CD4-positive, alpha-beta T cell (primary cell): Measurements from ENCODE around the gene GALNT18. TPM values are rescaled to one million over a fixed set of nuclear protein-coding genes. Genes with fewer than 3 reads are reported as not detected.

Source experiments
- ATAC-seq: fragments of 200-7000 bp; cut with Tn5 transposase; one replicate; pipeline ENCODE4 v1.10.0; 2022; ENCODE audit warnings: mild to moderate bottlenecking; ENCODE audit not compliant: poor library complexity
- CTCF ChIA-PET: fragments of 350-600 bp; sonication (Branson Sonifier 250); formaldehyde crosslinking; loops from one replicate; lab custom pipeline; 2021; ENCODE audit warnings: antibody characterized with exemption, inconsistent platforms; lab: Charles Lee
- POLR2A ChIA-PET: fragments of 350-600 bp; sonication (Branson Sonifier 250); formaldehyde crosslinking; loops from one replicate; lab custom pipeline; 2021; ENCODE audit warnings: antibody characterized with exemption, inconsistent platforms; lab: Charles Lee
- DNase-seq, 14 experiments: peaks; one replicate each; pipeline ENCODE4 v3.0.0-alpha.2; 2013 to 2020; ENCODE audit warnings: mixed read lengths in 2 of 14
- H3K27ac ChIP-seq, 2 donors: one replicate each; pipeline versions ENCODE4 v1.5.1 to v1.7.0; 2013; ENCODE audit warnings: low read length in 2 of 2, low read depth in 1 of 2, mild to moderate bottlenecking in 1 of 2
- H3K27me3 ChIP-seq, 2 experiments: 1 replicate in 1 of 2; 2 replicates in 1 of 2; pipeline versions ENCODE4 v1.6.1 to v1.7.0; 2013; ENCODE audit warnings: low read length in 2 of 2, control low read depth in 1 of 2, mild to moderate bottlenecking in 1 of 2, moderate library complexity in 1 of 2; ENCODE audit not compliant: insufficient read depth in 2 of 2, control insufficient read depth in 1 of 2
- H3K36me3 ChIP-seq: one replicate; pipeline ENCODE4 v1.6.1; 2013; ENCODE audit warnings: low read length, control low read depth; ENCODE audit not compliant: insufficient read depth
- H3K4me1 ChIP-seq: one replicate; pipeline ENCODE4 v1.6.1; 2013; ENCODE audit warnings: low read length, control low read depth; ENCODE audit not compliant: insufficient read depth
- H3K4me3 ChIP-seq: one replicate; pipeline ENCODE4 v1.5.1; 2013; ENCODE audit warnings: mild to moderate bottlenecking, low read length, moderate library complexity
- H3K9me3 ChIP-seq, 2 experiments: 1 replicate in 1 of 2; 2 replicates in 1 of 2; pipeline versions ENCODE4 v1.6.1 to v1.7.0; 2013; ENCODE audit warnings: low read length in 2 of 2, mild to moderate bottlenecking in 2 of 2, control low read depth in 1 of 2, moderate library complexity in 1 of 2; ENCODE audit not compliant: control insufficient read depth in 1 of 2, insufficient read depth in 1 of 2
- H3K27ac Mint-ChIP-seq: one replicate; pipeline ENCODE4 v1.8.0; 2020; ENCODE audit warnings: mixed read lengths
- H3K27me3 Mint-ChIP-seq: one replicate; pipeline ENCODE4 v1.8.0; 2021; ENCODE audit warnings: mixed read lengths
- H3K36me3 Mint-ChIP-seq: one replicate; pipeline ENCODE4 v1.8.0; 2021; ENCODE audit warnings: low read depth, mixed read lengths
- H3K4me1 Mint-ChIP-seq: one replicate; pipeline ENCODE4 v1.8.0; 2021; ENCODE audit warnings: low read depth, mixed read lengths
- H3K4me3 Mint-ChIP-seq: one replicate; pipeline ENCODE4 v1.8.0; 2020; ENCODE audit warnings: mild to moderate bottlenecking, mixed read lengths
- H3K9me3 Mint-ChIP-seq: one replicate; pipeline ENCODE4 v1.8.0; 2020; ENCODE audit warnings: mixed read lengths
- CTCF ChIP-seq: fragments of 200-600 bp; IDR thresholded peaks from one replicate; pipeline ENCODE4 v1.8.0; 2022; ENCODE audit warnings: antibody characterized with exemption, mild to moderate bottlenecking
- intact Hi-C, 2 experiments: fragments of 100-400 bp; cut with DNase I in 1 of 2; cut with micrococcal nuclease in 1 of 2; formaldehyde crosslinking; loops; one replicate each; pipeline versions ENCODE4 v1.15.1 to v1.9.0; 2023 to 2025; cut with DNase I, micrococcal nuclease
- total RNA-seq, 174 experiments: library from RNA in 2 of 174; stranded (reverse) in 2 of 174; gene quantifications; one replicate each; pipeline ENCODE4 v1.2.3 and lab custom pipeline; 2021 to 2026

Gene GALNT18
- total RNA-seq, 2 experiments from 2014 or later = 0.08 TPM; not detected in 1

GRCh38 chr11:11244470-11245080 is 377.2 kb downstream of the GALNT18 start:
- POLR2A ChIA-PET = interaction anchor here (1.4 kb wide), 1 partner anchor 436 kb away, joined by 5 read pairs; the partner anchor contains the start of gene EIF4G2
- peak overlapping the region; percentile 86 for H3K27ac Mint-ChIP-seq
- Histone ChIP-seq H3K4me3 (no peak overlapping the region), H3K27ac (no peak overlapping the region), H3K4me1 (peaks cover 20% of the 10 kb centered on the region), H3K27me3 (no peaks in the 10 kb centered on the region), H3K9me3 (no peaks in the 10 kb centered on the region), H3K36me3 (no peaks in the 10 kb centered on the region)
- no peak overlapping the region for H3K4me3 Mint-ChIP-seq
- no peaks in the 10 kb centered on the region for H3K36me3 Mint-ChIP-seq
- CTCF ChIA-PET = interaction anchor here (1.6 kb wide), 1 partner anchor 95 kb away, joined by 3 read pairs; no protein-coding TSS in a partner anchor
- no peaks in the 10 kb centered on the region for H3K9me3 Mint-ChIP-seq
- no peak for TF ChIP-seq CTCF
- no peak for ATAC-seq
- peaks cover 32% of the 10 kb centered on the region for H3K4me1 Mint-ChIP-seq
- H3K27me3 Mint-ChIP-seq = no peaks in the 10 kb centered on the region
- DNase-seq = no peak
- intact Hi-C loops = no loop called here

GRCh38 chr11:11243590-11244469 is 378.0 kb downstream of the GALNT18 start:
- peak in 13 of 14 experiments; percentile 7 to 77 (median 36) for DNase-seq
- no peak for TF ChIP-seq CTCF
- H3K9me3 Mint-ChIP-seq = no peaks in the 10 kb centered on the region
- ATAC-seq = peak; percentile 70
- intact Hi-C loops = no loop called here
- Histone ChIP-seq H3K4me1 (peaks cover 20% of the 10 kb centered on the region), H3K36me3 (no peaks in the 10 kb centered on the region), H3K27ac (peak overlapping the region in 1 of 2 donors; percentile 81), H3K4me3 (no peak overlapping the region), H3K27me3 (no peaks in the 10 kb centered on the region), H3K9me3 (no peaks in the 10 kb centered on the region)
- ChIA-PET POLR2A (interaction anchor here (1.4 kb wide), 1 partner anchor 435 kb away, joined by 5 read pairs; the partner anchor contains the start of gene EIF4G2), CTCF (interaction anchor here (1.6 kb wide), 1 partner anchor 94 kb away, joined by 3 read pairs; no protein-coding TSS in a partner anchor)
- H3K27ac Mint-ChIP-seq = peak overlapping the region; percentile 86
- peak overlapping the region; percentile 27 for H3K4me3 Mint-ChIP-seq
- H3K27me3 Mint-ChIP-seq = no peaks in the 10 kb centered on the region
- H3K36me3 Mint-ChIP-seq = no peaks in the 10 kb centered on the region
- peaks cover 32% of the 10 kb centered on the region for H3K4me1 Mint-ChIP-seq

GRCh38 chr11:11243209-11243589 is 378.6 kb downstream of the GALNT18 start:
- POLR2A ChIA-PET = interaction anchor here (1.4 kb wide), 1 partner anchor 434 kb away, joined by 5 read pairs; the partner anchor contains the start of gene EIF4G2
- H3K4me1 ChIP-seq = peaks cover 20% of the 10 kb centered on the region
- H3K36me3 ChIP-seq = no peaks in the 10 kb centered on the region
- DNase-seq = no peak
- peak overlapping the region in 1 of 2 donors; percentile 81 for H3K27ac ChIP-seq
- ATAC-seq = no peak
- intact Hi-C loops = no loop called here
- Mint-ChIP-seq H3K36me3 (no peaks in the 10 kb centered on the region), H3K27ac (peak overlapping the region; percentile 86), H3K4me3 (no peak overlapping the region), H3K27me3 (no peaks in the 10 kb centered on the region), H3K9me3 (no peaks in the 10 kb centered on the region), H3K4me1 (peaks cover 32% of the 10 kb centered on the region)
- no peak overlapping the region for H3K4me3 ChIP-seq
- TF ChIP-seq CTCF = no peak
- H3K9me3 ChIP-seq = no peaks in the 10 kb centered on the region
- H3K27me3 ChIP-seq = no peaks in the 10 kb centered on the region
- CTCF ChIA-PET = no interaction called here
